Skin epidermis (tissue), 12 donors: Measurements from ENCODE around the gene ENPP5.

Experiments used
- H3K27ac ChIP-seq, 21 experiments: fragments of 200-600 bp; sonication (generic) in 11 of 21; one replicate each; pipeline ENCODE4 v1.5.0; 2020; ENCODE audit warnings: mild to moderate bottlenecking in 3 of 21, inconsistent platforms in 2 of 21, moderate library complexity in 2 of 21
- H3K4me3 ChIP-seq, 7 experiments: fragments of 200-600 bp; sonication (generic) in 2 of 7; one replicate each; pipeline ENCODE4 v1.5.0; 2020; ENCODE audit warnings: inconsistent platforms in 2 of 7, mild to moderate bottlenecking in 2 of 7, moderate library complexity in 1 of 7

Gene ENPP5

GRCh38 chr6:46170357-46171289 lies at the start of gene ENPP5:
Gene ENPP5 (minus strand): TSS chr6:46170980. CDS start chr6:46168262, 2,718 bp downstream.
- peak within 1 kb of the TSS; percentile 28 to 55 (median 38) for H3K4me3 ChIP-seq
- H3K27ac ChIP-seq = peak within 1 kb of the TSS in 2 of 21 experiments; percentile 34 to 47

DNA sequence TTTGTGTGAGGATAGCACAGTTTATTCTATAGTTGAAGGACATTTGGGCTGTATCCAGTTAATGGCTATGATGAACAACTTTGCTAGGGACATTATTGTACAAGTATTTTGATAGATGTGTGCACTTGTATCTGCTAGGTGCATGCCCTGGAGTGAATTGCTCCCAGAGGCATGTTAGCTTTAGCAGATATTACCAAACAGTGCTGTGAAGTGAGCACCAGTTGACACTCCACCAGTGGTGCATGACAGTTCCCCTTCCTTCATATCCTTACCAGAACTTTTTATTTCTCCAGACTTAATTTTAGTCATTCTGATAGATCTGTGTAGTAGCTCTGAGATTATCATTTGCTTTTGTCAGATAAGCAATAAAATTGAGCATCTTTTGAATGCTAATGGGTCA lies 48.9 kb upstream of the ENPP5 start:
- Histone ChIP-seq H3K4me3 (no peak overlapping the region), H3K27ac (no peak overlapping the region)

- Histone ChIP-seq H3K27ac (peak overlapping the region in 1 of 21 experiments; percentile 69), H3K4me3 (no peak overlapping the region)
Measured at GRCh38 chr6:46218457-46218856, 47.7 kb upstream of the ENPP5 start.

GRCh38 chr6:46217671-46218131 lies 46.9 kb upstream of the ENPP5 start:
- H3K4me3 ChIP-seq = no peak overlapping the region
- peak overlapping the region in 1 of 21 experiments; percentile 69 for H3K27ac ChIP-seq

DNA sequence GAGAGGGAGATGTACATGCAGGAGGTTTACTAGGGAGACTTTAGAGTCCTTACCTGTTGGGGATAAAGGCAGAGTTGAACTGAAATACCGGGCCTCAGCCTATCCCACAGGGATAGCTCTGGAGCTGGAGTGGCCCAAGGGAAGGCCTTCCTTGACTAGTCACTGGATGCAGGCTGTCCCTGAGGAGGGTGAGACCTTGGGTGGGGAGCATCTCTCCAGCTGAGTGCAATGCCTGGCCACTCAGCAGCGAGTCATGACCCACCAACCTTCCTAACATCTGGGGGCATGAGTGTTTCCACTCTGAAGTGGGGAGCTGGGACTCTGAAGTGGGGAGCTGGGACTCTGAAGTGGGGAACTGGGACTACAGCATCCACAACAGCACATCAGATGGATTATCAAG lies 46.1 kb upstream of the ENPP5 start:
- Histone ChIP-seq H3K4me3 (no peak overlapping the region), H3K27ac (peak overlapping the region in 1 of 21 experiments; percentile 67)

GRCh38 chr6:46215777-46216176 lies 45.0 kb upstream of the ENPP5 start:
- H3K4me3 ChIP-seq = no peak overlapping the region
- no peak overlapping the region for H3K27ac ChIP-seq

DNA sequence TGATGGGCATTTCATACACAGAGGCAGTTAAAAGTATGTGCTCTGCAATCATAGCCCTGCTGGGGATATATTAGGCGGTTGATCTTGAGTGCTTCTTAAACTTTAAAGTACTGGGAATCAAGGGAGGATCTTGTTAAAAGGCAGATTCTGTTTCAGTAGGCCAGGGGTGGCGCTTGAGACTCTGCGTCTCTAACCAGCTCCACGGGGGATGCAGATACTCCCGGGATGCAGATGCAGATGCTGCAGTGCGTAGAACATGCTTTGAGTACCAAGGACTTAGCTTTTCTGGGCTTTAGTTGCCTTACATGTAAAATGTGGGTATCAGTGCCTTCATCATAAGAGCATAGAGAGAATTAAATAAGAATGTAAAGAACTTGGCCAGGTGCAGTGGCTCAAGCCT lies 44.4 kb upstream of the ENPP5 start:
- no peak overlapping the region for H3K27ac ChIP-seq
- H3K4me3 ChIP-seq = no peak overlapping the region

- Histone ChIP-seq H3K4me3 (no peak overlapping the region), H3K27ac (no peak overlapping the region)
Measured at GRCh38 chr6:46211917-46212316, 41.1 kb upstream of the ENPP5 start.

DNA sequence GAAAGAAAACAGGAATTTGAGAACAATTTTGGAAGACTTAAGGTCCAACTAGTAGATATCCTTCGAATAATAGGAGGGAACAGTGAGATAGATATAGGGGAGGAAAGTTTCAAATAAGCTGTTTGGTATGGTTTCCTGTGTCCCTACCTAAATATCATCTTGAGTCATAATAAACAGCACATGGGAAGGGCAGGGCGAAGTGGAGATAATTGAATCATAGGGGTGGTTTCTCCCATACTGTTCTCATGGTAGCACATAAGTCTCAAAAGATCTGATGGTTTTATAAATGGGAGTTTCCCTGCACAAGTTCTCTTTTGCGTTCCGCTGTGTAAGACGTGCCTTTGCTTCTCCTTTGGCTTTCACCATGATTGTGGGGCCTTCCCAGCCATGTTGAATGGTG lies 39.5 kb upstream of the ENPP5 start:
- H3K27ac ChIP-seq = no peak overlapping the region
- H3K4me3 ChIP-seq = no peak overlapping the region

DNA sequence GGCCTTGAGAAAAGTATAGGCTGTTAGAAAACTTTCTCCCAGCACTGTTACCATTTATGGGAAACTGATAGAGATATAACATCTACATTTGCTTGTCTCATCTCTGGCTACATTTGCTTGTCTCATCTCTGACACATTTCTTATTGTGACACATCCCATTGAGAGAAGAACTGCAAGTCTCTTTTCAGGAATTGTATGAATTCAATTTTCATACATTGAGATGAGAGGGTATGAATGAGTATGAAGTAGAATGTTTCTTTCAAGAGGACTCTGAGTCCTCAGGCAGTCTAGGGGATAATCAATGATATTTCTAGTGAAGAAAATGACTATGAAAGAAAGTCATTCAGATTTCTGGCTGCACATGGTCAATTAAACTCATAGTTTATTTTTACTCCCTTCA lies 37.5 kb upstream of the ENPP5 start:
- H3K27ac ChIP-seq = no peak overlapping the region
- H3K4me3 ChIP-seq = no peak overlapping the region

DNA sequence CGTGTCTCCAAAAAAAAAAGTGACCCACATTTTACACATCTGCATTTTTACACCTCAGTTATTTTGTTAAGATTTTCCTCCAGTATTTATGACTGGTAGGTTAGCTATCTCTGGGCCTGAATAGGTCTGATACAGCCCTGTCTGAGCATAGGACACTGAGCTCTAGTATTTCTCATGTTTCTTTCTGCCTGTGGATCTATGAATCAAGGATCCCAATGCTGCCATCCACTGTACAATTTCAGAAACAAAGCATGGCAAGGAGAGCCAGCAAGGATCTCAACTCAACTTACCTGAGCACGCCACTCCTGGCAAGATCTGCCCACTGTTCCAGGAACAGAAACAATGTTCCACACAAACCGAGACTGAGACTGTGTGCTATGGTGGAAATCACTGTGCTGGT lies 36.4 kb upstream of the ENPP5 start:
- Histone ChIP-seq H3K27ac (no peak overlapping the region), H3K4me3 (no peak overlapping the region)

- Histone ChIP-seq H3K27ac (no peak overlapping the region), H3K4me3 (no peak overlapping the region)
Measured at GRCh38 chr6:46204880-46205650, 34.3 kb upstream of the ENPP5 start.

DNA sequence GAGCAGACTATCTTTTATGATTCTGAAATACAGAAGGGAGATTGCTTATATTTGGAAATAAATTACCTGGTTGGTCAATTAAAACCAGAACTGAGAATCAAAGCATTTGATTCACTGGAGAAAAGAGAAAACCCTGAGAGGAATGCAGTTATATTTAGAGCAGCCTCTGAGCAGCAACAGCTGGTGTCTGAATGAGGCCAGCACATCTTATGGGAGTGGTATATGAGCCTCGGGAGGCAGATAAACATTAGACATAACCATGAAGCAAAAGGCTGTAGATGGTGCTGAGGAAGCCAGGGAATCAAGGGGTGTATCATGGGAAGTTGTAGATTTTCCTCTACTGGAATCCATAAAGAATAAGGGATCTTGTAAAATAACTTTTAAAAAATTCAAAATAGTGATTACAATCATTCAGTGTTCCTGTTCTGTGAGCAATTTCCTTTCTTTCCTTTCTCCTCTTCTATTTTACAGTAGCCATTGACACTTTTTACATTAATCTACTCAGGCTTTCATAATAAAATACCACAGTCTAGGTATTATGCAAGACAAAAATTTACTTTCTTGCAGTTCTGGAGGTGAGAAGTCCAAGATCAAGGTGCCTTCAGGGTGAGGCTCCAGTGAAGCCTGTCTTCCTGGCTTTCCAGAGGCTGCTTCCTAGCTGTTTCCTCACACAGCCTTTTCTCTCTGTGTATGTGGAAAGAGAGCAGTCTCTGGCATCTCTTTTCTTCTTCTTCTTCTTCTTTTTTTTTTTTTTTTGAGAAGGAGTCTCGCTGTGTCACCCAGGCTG lies 32.8 kb upstream of the ENPP5 start:
- no peak overlapping the region for H3K4me3 ChIP-seq
- no peak overlapping the region for H3K27ac ChIP-seq

- Histone ChIP-seq H3K4me3 (no peak overlapping the region), H3K27ac (no peak overlapping the region)
Measured at GRCh38 chr6:46201702-46202101, 30.9 kb upstream of the ENPP5 start.

DNA sequence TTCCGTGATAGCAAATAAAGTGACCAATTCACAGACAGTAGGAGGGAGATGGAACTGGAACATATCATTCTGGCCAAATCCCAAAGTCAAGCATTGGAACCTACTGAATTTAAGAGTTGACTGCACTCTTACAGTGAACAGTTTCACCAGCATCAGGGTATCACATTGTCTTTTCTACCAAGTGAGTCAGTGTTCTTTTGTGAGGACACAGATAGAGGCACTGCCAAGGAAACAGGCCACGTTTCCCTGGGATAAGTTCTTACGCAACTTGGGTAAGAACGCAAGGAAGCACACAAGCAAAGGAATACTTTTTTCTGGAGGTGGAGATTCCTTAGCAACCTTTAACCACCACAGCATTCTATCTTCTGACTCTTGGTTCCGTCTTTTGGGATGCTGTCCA lies 28.6 kb upstream of the ENPP5 start:
- H3K4me3 ChIP-seq = no peak overlapping the region
- no peak overlapping the region for H3K27ac ChIP-seq

- no peak overlapping the region for H3K4me3 ChIP-seq
- no peak overlapping the region for H3K27ac ChIP-seq
Measured at GRCh38 chr6:46191961-46192360, 21.2 kb upstream of the ENPP5 start.

GRCh38 chr6:46190889-46191288 lies 20.1 kb upstream of the ENPP5 start:
- Histone ChIP-seq H3K27ac (no peak overlapping the region), H3K4me3 (no peak overlapping the region)

DNA sequence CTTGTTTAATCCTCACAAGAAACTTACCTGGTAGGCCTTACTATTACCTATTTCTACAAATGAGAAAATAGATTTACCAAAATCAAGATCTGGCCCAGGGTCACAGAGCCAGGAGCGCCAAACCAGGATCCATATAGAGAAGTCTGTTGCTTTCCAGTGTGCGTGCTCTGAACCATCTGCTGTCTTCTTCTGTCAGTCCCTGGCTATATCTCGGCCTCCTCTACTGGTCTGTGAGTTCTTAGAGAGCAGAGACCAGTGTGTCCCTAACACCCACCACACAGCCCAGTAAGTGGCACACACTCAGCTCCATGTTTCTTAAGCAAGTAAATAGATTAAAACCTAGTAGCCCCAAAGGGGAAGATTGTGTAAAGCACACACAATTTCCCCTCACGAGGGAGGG lies 18.9 kb upstream of the ENPP5 start:
- Histone ChIP-seq H3K27ac (no peak overlapping the region), H3K4me3 (no peak overlapping the region)

DNA sequence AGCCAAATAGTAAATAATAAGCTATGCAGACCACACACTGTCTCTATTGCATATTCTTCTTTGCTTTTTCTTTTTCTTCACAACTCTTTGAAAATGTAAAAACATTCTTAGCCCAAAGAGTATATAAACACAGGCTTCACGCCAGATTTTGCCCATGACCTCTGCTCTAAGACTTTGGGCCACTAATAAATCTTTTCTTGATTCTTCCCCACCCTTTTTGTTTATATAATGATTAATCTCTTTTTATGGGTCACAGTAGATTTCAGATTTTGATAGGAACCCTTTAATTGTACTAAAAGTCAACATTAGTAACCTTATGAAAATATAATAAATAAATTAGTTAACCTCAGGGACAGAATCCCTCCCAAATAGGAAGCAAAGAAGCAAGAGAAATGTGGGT lies 15.8 kb upstream of the ENPP5 start:
- no peak overlapping the region for H3K27ac ChIP-seq
- H3K4me3 ChIP-seq = no peak overlapping the region

DNA sequence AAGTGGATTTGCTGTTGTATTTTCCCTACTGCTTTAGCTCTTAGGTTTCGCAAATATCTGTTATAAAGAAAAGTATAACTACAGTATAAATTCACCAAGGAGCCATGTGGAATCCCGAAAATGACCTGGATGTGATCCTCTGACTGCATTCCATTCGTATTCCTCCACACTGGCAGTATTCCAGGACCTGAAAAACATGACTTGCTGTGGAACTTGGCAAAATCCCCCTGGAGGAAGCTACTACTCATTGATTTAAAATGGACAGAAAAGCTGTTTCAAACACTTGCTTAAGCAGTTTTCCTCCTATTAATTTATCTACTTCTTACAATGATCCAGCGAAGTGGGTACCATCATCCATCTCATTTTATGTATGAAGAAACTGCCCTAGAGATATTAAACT lies 13.3 kb upstream of the ENPP5 start:
- no peak overlapping the region for H3K4me3 ChIP-seq
- H3K27ac ChIP-seq = no peak overlapping the region
